Measurements from ENCODE around the gene EFNA5.

The EFNA5 gene

DNA sequence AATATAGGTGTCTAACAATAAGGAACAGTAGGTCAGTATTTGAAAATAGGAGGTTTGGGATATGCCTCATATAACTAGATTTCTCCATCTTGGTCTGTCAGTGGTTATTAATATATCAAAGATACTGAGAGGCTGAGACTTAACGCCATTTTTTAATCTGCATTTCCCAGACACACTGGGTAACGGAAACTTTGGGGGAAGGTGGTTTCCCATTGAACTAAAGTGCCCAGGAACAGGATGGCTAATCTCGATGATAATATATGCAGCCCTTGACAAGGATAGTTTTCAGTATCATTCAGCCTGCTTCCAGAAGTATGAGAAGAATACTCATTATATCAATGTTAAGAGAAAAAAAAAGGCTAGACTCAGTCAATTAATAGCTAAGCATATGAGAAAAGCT lies 30.7 kb downstream of the EFNA5 start:
- no peak for DNase-seq

- no peak for DNase-seq
Measured at GRCh38 chr5:107636555-107636954, 34.2 kb downstream of the EFNA5 start.

DNA sequence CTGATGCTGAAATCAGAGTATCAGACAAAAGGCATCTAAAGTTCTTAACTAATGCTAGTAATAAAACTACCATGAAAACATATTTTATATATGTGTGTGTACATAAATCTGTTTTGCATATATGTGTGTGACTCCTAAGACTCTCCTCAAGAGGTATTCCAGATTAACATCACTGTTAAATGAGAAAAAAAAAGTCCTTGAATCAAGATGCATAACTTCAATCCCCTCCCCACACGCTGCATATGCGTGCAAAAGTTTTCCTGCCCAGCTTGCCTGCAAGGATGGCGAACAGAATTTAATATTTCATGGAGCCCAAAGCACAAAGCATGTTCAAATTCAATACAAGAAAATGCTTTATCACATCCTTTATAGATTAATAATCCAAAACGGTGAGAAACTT lies 34.7 kb downstream of the EFNA5 start:
- DNase-seq: peak; percentile 39

DNA sequence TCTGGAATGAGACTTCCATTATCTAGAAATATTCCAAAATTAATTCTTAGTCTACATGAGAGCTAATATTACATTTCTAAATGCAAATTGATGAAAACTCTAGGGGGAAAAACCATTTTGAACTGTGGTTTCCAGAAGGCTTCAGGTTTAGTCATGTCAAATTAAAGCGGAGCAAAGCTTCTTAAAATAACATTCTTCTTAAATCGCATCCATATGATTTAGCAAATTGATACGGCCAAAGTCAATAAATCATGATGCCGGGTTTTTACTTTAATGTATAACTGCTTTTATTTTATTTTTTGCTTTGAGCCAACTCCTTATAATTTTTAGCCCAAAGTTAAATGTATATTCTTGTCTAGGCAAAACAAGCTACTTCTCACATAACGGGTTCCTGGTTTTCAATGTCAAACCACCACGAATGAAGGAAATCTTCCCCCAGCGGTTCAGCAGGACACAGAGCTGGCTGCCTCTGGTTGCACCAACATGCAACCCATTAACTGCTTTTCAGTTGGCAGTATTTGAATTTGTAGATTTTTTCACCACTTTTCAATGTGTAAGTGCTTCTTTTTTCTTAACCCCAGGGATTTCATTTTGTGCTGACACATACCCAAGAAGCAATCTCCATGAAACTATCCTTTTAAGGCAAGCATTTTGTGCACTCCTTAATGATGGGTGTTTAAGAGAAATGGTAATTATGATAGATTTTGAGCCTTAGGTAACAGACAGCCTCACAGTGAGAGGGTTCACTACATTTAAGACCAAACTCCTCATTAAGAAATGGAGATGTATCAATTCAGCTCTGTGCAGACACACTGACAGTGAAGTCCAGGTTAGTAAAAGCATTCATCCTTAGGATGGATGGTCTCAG lies 35.5 kb downstream of the EFNA5 start:
- DNase-seq: peak; percentile 68

- DNase-seq: peak; percentile 49
Measured at GRCh38 chr5:107633171-107633901, 37.4 kb downstream of the EFNA5 start.

GRCh38 chr5:107631805-107632362 lies 38.9 kb downstream of the EFNA5 start:
- no peak for DNase-seq

DNA sequence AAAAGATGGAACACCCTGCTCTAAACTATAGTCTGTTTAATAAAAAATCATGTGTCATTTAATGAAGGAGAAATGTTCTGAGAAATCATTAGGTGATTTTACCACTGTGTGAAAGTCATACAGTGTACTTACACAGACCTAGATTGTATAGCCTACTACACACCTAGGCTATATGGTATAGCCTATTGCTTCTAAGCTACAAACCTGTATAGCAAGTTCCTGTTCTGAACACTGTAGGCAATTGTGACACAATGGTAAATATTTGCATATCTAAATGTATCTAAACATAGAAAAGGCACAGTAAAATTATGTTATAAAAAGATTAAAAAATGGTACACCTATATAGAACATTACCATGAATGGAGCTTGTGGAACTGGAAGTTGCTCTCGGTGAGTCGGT lies 40.6 kb downstream of the EFNA5 start:
- DNase-seq: no peak

- no peak for DNase-seq
Measured at GRCh38 chr5:107624235-107624634, 46.5 kb downstream of the EFNA5 start.

DNA sequence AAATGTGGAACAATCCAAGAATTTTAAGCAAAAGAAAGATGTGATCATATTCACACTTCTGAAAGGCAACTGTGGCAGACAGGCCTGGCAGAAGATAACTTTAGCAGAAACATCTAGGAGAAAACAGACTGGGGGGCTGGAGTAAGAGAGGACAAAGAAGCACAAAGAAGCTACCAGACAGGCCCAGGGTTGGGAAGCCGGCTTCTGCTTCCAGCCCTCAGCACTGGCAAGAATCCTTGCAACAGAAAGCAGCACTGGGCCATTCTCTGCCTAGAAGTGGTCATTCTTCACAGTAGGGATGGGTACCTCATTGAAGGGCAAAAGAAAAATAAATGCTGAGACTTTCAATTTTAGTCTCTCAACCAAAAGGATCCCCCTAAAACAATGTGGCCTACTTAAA lies 49.6 kb downstream of the EFNA5 start:
- no peak for DNase-seq

DNA sequence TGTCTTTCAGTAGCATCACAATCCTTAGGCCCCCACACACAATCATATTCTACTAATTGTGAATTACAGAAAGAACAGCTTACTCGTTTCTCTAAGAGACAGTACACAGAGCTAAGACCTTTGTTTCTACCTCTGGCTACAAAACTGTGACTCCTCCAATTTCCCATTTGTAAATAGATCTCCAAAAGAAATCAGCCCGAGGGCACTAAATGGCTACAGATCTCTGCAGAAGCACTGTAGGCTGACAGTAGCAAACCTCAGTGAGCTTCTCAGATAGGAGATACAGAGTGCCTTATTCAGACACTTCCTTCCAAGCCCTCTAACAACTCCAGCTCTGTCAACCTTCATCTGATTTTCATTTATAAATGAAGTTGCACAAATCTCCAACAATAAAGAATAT lies 51.0 kb downstream of the EFNA5 start:
- no peak for DNase-seq

DNA sequence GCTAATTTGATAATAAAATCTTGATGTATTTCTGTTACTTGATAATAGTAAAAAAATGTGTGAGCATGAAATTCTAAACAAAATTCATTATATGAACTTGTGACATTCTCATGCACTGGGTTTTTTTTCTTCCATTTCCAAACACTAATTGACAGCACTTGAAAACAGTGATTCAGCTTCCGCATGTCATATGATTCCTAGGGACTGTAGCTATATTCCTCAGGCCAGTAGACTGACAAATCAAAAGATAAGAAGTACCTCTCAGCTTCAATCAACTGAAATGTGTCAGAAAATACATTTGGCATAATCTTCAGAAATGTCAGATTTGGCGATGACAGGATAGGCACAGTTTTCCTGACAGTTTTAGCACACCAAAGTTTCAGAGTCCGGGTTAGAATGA lies 52.5 kb downstream of the EFNA5 start:
- no peak for DNase-seq

GRCh38 chr5:107617052-107617451 lies 53.7 kb downstream of the EFNA5 start:
- no peak for DNase-seq

GRCh38 chr5:107616213-107616612 lies 54.5 kb downstream of the EFNA5 start:
- no peak for DNase-seq

GRCh38 chr5:107615299-107615817 lies 55.4 kb downstream of the EFNA5 start:
- DNase-seq: no peak

GRCh38 chr5:107612541-107612940 lies 58.2 kb downstream of the EFNA5 start:
- no peak for DNase-seq

- DNase-seq: no peak
Measured at GRCh38 chr5:107610798-107611197, 59.9 kb downstream of the EFNA5 start.

GRCh38 chr5:107607671-107608345 lies 62.9 kb downstream of the EFNA5 start:
- peak; percentile 18 for DNase-seq

- no peak for DNase-seq
Measured at GRCh38 chr5:107607196-107607595, 63.5 kb downstream of the EFNA5 start.

DNA sequence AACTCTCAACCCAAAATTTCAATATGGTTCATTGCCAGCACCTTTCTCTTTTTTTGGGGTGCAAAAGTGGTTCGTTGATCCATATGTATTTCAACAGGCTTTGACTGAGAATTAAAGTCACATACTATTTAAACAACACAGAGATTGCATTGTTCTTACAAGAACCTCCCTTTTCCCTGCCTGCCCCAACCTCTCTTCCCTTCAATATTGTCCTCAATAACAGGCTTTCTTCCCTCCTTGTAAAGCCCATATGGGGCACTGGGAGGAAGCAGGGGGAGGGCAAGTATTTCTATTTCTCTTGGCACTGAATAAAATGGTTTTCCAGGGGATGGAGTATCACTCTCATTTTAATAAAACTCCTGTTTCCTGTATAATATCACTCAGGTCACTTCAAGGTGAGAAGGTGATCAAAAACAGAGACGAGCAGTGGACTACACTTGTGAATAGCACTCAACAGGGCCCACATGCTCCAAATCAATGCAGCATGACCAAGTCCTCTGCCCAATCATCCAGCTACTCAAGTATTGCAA lies 65.1 kb downstream of the EFNA5 start:
- DNase-seq: no peak

GRCh38 chr5:107604990-107605389 lies 65.7 kb downstream of the EFNA5 start:
- peak; percentile 79 for DNase-seq

GRCh38 chr5:107604146-107604910 lies 66.4 kb downstream of the EFNA5 start:
- DNase-seq: no peak

- no peak for DNase-seq
Measured at GRCh38 chr5:107603349-107603748, 67.4 kb downstream of the EFNA5 start.

Data from fibroblast of skin of abdomen (primary cell).